Measurements from ENCODE around the gene SPON1. TPM values are rescaled to one million over a fixed set of nuclear protein-coding genes. Genes with fewer than 3 reads are reported as not detected.

The SPON1 gene
- total RNA-seq, 1 donor from 2014 or later: 0.47 TPM

- DNase-seq (ENCODE audit: extremely low read depth, low read depth, low spot score): no peak
Observed at GRCh38 chr11:14309425-14310192, 347.1 kb downstream of the SPON1 start.

GRCh38 chr11:14310679-14311078 lies 348.2 kb downstream of the SPON1 start:
- no peak for DNase-seq (ENCODE audit: extremely low read depth, low read depth, low spot score)

GRCh38 chr11:14312736-14313438 lies 350.4 kb downstream of the SPON1 start:
- DNase-seq (ENCODE audit: extremely low read depth, low read depth, low spot score): no peak

- DNase-seq (ENCODE audit: extremely low read depth, low read depth, low spot score): no peak
Observed at GRCh38 chr11:14314127-14314526, 351.6 kb downstream of the SPON1 start.

GRCh38 chr11:14315130-14315529 lies 352.6 kb downstream of the SPON1 start:
- no peak for DNase-seq (ENCODE audit: extremely low read depth, low read depth, low spot score)
